DOHH2 (cell line): Measurements from ENCODE around the gene LYSMD1.

ENCODE experiments used
- EZH2phosphoT487 ChIP-seq: fragments of 200-600 bp; sonication (generic); IDR thresholded peaks from 2 replicates; pipeline ENCODE4 v1.6.1; 2017; ENCODE audit warnings: borderline replicate concordance, mild to moderate bottlenecking, antibody characterized with exemption, low read length, moderate library complexity, mixed read lengths
- TF ChIP-seq, protein P1 (sequence below): fragments of 200-600 bp; sonication (generic); IDR thresholded peaks from one replicate; pipeline ENCODE4 v1.5.1; 2014; ENCODE audit warnings: antibody characterized with exemption, mild to moderate bottlenecking, low read depth, low read length; ENCODE audit not compliant: poor library complexity, severe bottlenecking

DNA sequence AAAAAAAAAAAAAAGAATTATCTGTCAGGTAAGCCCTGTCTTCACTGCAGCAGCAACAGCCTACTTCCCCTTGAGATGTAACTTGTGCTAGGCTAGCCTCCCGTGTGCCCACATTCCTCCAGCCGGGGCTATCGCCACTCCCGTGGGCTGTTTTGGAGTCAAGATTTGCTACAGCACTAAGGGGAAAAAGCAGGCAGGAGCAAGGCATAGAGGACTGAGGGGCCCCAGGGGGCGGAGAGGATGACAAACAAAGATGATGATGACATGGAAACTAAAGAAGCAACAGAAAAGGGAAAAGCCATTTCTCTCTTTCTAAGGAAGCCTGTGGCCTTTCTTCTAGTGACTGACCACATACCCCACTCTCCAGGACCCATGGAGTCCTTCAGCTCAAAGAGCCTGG lies 7.4 kb downstream of the LYSMD1 start:
- TF ChIP-seq, protein P1, sequence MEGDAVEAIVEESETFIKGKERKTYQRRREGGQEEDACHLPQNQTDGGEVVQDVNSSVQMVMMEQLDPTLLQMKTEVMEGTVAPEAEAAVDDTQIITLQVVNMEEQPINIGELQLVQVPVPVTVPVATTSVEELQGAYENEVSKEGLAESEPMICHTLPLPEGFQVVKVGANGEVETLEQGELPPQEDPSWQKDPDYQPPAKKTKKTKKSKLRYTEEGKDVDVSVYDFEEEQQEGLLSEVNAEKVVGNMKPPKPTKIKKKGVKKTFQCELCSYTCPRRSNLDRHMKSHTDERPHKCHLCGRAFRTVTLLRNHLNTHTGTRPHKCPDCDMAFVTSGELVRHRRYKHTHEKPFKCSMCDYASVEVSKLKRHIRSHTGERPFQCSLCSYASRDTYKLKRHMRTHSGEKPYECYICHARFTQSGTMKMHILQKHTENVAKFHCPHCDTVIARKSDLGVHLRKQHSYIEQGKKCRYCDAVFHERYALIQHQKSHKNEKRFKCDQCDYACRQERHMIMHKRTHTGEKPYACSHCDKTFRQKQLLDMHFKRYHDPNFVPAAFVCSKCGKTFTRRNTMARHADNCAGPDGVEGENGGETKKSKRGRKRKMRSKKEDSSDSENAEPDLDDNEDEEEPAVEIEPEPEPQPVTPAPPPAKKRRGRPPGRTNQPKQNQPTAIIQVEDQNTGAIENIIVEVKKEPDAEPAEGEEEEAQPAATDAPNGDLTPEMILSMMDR: no peak
- TF ChIP-seq EZH2phosphoT487: no peak
